Measurements from ENCODE around the gene GPBP1. TPM values are rescaled to one million over a fixed set of nuclear protein-coding genes. Genes with fewer than 3 reads are reported as not detected.
"Not testable (repeated sequence)": the region's sequence is repeated elsewhere in the genome, so short reads cannot be mapped to it uniquely, and the experiment has no call there.

GPBP1 gene
- polyA plus RNA-seq, 3 donors = 134 to 163 (median 161) TPM

DNA sequence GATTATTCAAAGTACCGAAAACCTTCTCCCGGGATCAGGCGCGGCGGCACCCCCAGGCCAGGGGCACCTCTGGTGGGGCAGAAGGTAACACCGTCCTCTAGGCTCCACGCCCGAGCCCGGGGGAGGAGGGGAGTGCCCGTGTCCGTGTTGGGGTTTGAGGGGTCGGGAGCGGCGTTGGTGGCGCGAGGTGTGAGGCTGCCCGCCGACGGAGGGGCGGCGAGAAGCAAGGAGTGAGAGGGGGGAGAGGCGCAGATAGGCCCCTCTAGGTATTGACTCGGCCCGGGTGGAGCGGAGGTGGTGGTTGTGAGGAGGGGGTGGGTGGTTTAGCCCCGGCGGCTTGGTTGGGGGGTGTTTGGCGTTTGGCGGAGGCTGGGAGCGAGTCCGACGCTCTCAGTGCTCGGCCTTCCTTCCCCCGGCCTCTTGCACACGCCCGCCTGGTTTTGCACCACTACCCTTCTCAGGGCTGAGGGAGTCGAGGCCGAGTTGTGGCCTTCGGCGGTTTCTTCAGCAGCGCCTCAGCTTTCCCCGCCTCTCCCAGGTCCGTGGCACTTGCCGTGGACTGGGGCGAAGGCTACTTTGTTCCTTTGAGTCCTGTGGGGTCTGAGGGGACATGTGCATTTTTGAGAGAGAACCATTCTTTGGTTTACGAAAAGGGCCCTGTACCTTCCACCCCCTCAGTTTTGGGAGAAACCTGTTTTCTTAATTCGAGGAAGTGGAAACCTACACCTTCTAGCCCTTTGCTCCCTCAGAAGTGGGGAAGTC, 450 bp downstream of the GPBP1 start:
- DNase-seq (ENCODE audit: extremely low read depth in 1 of 11, low read depth in 9 of 11, low spot score in 4 of 11) = peak in 5 of 11 donors; percentile 23 to 35 (median 28)

DNA sequence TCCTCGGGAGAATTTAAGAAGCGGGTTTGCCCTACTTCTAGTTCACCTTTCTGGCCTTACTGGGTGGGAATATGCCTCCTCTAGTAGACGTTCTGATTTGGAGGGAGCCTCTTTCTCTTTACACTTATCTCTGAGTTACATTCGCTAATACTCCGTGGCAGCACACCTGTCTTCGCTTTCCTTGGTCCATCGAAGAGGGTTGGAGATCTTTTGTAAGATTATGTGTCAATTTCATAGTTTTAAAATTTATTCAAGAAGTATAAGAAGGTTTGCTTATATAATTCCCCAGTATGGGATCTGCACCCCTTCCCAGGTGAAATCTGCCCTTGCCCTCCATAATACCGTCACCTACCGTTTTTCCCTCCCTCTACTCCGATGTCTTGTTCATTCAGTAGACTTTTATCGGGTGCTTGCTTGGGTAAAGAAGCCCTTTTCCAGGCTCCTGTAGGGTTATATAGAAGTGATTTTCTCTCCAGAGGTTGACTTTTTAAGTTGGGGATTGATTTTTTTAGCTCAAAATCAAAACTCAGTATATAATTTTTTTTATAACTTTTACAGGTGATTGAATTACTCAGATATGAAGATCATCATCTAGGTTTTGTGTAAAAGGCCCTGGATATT, 1.1 kb downstream of the GPBP1 start:
- DNase-seq (ENCODE audit: extremely low read depth in 1 of 11, low read depth in 9 of 11, low spot score in 4 of 11) = peak in 2 of 11 donors; percentile 21 to 24

DNA sequence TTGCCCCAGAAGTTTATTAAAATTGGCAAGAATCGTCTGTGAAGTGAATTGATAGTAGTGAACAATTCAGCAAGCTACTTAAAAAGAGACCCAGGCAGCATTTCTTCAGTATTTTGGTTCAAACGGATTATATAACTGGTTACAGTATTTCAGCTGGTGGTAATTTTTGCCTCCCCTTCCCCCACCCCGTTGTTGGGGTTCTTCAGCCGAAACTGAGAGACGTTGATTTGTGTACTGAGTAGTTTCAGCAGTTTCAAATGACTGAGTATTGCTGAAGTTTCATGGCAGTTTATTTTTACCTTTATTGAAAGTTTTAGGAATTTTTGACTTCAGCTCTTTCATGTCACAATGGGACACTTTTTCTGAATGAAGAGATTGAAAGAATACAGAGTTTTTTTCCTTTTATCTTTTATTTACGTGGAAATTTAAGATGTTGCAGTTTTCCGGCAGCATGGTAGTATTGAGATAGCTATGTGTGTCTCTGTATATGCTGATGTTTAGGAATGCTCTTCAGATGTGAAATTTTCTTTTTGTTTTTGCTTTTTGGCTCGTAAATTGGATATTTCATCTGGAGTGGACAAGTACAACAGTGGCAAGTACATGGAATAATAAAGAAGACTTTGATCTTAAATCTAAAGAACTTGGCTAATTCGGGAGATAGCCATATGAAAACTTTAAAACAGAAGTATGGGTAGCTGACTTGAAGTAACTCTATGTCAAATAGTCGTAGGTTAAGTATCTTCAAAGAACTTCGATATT, 1.9 kb downstream of the GPBP1 start:
- DNase-seq (ENCODE audit: extremely low read depth in 1 of 11, low read depth in 9 of 11, low spot score in 4 of 11) = peak in 5 of 11 donors; percentile 8 to 47 (median 36)

DNA sequence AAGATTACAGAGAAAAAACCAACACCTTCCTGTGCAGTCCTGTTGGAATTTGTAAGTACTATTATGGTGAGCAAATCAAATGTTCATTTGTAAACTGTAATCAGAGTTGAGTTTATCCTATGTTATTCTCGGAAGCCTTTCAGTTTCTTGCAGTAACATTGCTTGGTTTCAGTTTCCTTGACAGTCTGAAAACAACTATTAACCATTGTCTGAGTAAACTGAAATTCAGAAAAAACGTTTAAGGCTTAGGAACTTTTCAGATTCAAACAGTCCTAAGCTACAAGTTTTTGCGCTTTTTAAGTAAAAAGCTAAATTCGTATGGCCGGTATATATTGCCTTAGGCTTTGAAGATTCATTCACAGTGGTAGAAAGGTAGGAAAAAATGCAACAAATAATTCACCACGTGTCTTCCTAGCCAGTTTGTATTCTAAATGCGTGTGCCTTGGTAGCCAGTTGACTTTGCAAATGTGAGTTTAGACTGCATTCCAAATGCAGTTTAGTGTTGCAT, 2.5 kb downstream of the GPBP1 start:
- DNase-seq (ENCODE audit: extremely low read depth in 1 of 11, low read depth in 9 of 11, low spot score in 4 of 11) = peak in 6 of 11 donors; percentile 23 to 74 (median 51)

DNA sequence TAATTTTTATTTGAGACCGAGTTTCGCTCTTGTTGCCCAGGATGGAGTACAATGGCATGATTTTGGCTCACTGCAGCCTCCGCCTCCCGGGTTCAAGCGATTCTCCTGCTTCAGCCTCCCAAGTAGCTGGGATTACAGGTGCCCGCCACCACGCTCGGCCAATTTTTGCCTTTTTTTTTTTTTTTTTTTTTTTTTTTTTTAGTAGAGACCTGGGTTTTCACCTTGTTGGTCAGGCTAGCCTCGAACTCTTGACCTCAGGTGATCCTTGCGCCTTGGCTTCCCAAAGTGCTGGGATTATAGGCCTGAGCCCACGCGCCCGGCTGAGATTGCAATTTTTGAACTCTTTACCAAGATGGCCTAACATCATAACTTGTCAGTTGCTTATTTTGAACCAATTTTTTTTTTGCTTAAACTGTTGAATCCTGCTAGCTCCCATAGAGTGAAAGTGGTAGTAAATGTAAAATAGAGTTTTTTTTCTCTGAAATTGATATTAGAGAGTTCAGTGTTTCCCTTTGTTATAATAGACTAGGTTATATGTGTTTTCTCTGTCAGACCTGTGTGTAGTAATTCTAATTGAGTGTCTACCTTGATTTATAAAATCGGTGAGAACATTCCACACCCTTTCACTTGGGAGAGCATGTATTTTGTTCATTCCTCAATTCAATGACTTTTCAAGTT, 3.8 kb downstream of the GPBP1 start:
- no peak for DNase-seq (ENCODE audit: extremely low read depth in 1 of 11, low read depth in 9 of 11, low spot score in 4 of 11)

DNA sequence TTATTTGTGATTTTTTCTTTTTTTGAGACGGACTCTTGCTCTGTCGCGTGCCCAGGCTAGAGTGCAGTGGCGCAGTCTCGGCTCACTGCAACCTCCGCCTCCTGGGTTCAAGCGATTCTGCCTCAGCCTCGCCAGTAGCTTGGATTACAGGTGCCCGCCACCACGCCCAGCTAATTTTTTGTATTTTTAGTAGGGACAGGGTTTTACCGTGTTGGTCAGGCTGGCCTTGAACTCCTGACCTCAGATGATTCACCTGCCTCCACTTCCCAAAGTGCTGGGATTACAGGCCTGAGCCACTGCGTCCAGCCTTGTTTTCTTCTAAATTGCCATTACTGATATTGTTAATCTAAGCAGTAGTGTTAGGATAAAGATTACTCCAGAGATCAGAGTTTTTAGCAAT, 4.4 kb downstream of the GPBP1 start:
- not testable (repeated sequence) for DNase-seq (ENCODE audit: extremely low read depth in 1 of 11, low read depth in 9 of 11, low spot score in 4 of 11)

DNA sequence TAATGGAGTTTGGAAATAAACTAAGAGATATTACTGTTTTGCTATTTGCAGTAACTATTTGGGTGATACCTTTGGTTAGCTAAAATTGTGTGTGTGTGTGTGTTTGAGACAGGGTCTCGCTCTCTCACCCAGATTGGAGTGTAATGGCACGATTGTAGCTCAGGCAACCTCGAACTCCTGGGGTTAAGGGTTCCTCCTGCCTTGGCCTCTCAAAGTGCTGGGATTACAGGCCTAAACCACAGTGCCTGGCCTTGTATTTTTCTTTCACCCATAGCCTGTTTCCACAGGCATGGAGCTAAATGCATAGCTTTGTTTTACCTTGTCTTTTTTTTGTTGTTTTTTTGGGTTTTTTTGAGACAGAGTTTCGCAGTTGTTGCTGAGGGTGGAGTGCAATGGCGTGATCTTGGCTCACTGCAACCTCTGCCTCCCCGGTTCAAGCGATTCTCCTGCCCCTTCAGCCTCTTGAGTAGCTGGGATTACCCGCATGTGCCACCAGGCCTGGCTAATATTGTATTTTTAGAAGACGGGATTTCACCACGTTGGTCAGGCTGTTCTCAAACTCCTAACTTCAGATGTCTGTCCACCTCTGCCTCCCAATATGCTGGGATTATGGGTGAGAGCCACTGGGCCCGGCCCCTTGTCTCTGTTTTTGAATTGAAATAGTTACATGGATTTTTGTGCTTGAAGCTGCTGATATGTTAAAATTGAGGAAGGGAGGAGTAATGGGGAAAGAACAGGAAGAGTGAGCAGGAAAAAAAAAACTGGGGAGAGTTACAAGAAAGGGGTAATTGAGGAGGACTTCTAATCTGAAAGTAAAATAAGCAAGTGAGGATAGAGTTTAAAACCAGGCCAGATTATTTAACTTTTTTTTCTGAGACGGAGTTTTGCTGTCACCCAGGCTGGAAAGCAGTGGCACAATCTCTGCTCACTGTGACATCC, 5.7 kb downstream of the GPBP1 start:
- no peak for DNase-seq (ENCODE audit: extremely low read depth in 1 of 11, low read depth in 9 of 11, low spot score in 4 of 11)

DNA sequence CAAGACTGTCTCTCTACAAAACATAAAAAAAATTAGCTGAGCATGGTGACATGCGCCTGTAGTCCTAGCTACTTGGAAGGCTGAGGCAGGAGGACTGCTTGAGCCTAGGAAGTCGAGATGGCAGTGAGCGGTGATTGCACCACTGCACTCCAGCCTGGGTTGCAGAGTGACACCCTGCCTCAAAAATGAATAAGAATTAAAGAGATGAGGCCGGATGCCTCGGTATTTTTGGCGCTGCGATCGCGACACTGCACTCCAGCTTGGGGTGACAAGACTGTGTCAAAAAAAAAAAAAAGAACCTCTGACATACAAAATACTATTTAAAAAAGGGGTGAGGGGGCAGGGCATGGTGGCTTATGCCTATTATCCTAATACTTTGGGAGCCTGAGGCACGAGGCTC, 7.3 kb downstream of the GPBP1 start:
- no peak for DNase-seq (ENCODE audit: extremely low read depth in 1 of 11, low read depth in 9 of 11, low spot score in 4 of 11)

DNA sequence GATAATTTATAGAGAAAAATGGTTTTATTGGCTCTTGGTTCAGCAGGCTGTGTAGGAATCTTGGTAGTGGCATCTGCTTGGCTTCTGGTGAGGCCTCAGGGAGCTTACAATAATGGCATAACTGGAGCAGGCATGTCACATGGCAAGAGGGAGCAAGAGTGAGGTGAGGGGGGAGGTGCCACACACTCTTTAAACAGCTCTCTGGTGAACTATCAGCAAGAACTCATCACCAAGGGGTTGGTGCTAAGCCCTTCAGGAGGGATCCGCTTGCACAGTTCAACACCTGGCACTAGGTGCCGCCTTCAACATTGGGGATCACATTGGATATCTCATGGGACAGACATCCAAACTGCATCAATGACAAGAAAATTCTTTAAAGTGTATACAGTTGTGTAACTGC, 10.5 kb downstream of the GPBP1 start:
- no peak for DNase-seq (ENCODE audit: extremely low read depth in 1 of 11, low read depth in 9 of 11, low spot score in 4 of 11)

DNA sequence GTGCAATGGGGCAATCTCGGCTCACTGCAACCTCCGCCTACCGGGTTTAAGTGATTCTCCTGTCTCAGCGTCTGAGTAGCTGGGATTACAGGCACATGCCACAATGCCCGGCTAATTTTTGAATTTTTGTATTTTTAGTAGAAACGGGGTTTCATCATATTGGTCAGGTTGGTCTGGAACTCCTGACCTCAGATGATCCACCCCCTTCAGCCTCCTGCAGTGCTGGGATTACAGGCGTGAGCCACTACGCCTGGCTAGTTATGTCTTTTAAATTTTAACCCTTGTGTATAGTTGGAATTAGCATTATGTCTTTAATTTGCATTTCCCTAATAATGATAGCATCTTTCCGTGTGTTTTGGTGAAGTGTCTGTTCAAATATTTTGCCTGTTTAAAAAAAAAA, 11.5 kb downstream of the GPBP1 start:
- no peak for DNase-seq (ENCODE audit: extremely low read depth in 1 of 11, low read depth in 9 of 11, low spot score in 4 of 11)

DNA sequence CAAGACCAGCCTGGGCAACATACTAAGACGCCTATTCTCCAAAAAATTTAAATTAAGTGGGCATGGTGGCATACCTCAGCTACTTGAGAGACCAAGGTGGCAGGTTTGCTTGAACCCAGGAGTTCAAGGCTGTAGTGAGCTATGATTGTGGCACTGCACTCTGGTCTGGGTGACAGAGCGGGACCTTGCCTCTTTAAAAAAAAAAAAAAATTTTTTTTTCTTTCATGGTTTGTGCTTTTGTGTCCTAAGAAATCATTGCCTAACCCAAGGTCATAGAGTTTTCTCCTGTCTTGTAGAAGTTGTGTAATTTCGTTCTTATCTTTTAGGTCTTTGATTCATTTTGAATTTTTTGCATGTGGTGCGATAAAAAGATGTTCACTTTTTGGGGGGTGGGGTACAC, 12.3 kb downstream of the GPBP1 start:
- no peak for DNase-seq (ENCODE audit: extremely low read depth in 1 of 11, low read depth in 9 of 11, low spot score in 4 of 11)

DNA sequence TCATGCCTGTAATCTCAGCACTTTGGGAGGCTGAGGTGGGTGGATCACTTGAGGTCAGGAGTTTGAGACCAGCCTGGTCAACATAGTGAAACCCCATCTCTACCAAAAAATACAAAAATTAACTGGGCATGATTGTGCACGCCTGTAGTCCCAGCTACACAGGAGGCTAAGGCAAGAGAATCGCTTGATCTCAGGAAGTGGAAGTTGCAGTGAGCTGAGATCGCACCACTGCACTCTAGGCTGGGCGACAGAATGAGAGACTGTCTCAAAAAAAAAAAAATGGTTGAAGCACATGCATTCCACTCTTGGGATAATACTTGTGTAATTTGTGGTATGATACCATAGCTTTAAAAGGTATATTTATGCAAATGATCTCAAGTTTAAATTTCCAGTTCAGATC, 14.1 kb downstream of the GPBP1 start:
- not testable (repeated sequence) for DNase-seq (ENCODE audit: extremely low read depth in 1 of 11, low read depth in 9 of 11, low spot score in 4 of 11)

DNA sequence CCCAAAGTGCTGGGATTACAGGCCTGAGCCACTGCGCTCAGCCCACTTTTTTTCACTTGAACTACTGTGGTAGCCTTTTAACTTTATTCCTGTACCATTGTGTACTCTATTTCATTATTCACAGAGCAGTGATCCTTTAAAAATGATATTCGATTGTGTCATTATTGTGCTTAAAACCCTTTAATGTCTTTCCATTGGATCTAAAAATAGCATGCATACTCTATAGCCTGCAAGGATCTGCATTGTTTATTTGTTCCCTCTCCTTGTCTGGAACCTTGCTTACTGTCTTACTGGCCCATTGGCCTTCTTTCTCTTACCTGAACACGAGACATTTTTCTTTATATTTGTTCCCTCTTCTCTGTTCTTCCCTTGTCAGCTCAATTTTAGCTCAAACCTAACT, 15.7 kb downstream of the GPBP1 start:
- DNase-seq (ENCODE audit: extremely low read depth in 1 of 11, low read depth in 9 of 11, low spot score in 4 of 11) = no peak

DNA sequence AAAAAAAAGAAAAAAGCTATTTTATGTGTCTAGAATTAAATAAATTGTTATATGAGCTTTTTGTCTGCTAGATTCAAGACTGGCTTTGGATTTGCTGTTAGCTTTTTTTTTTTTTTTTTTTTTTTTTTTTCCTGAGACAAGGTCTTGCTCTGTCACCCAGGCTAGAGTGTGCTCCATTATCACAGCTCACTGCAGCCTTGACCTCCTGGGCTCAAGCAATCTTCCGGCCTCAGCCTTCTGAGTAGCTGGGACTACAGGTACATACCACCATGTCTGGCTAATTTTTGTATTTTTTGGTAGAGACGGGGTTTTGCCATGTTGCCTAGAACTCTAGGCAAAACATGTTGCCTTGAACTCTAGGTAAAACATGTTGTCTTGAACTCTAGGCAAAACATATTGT, 16.7 kb downstream of the GPBP1 start:
- no peak for DNase-seq (ENCODE audit: extremely low read depth in 1 of 11, low read depth in 9 of 11, low spot score in 4 of 11)

DNA sequence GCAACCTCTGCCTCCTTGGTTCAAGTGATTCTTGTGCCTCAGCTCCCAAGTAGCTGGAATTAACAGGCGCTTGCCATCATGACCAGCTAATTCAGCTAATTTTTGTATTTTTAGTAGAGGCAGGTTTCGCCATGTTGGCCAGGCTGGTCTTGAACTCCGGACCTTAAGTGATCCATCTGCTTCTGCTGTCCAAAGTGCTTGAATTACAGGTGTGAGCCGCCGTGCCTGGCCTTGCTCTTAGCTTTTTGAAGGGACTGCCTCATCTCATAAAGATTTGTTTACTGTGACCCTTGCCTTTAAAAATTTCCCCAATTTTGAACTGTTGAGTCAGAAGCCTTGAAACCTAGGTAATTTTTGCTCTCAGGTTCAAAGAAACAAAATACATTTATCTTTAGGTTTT, 17.3 kb downstream of the GPBP1 start:
- DNase-seq (ENCODE audit: extremely low read depth in 1 of 11, low read depth in 9 of 11, low spot score in 4 of 11) = no peak

DNA sequence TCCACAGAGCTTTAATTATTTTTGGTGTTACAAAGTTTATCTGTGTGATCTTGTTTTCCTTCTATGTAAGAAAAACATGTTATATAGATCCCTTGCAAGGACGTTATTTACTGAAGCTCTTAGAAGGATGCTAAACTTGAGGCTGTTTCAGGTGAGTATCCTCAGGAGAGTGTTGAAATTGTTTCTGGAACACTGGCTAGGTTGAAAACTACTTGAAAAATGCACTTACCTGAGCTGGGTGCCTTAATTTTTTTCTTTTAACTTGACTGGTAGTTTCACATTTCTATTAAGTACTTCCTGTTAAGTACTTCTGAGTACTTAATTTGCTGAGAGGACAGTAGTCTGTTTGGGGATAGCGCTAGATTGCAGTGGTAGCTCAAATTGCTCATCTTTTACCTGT, 18.1 kb downstream of the GPBP1 start:
- no peak for DNase-seq (ENCODE audit: extremely low read depth in 1 of 11, low read depth in 9 of 11, low spot score in 4 of 11)

DNA sequence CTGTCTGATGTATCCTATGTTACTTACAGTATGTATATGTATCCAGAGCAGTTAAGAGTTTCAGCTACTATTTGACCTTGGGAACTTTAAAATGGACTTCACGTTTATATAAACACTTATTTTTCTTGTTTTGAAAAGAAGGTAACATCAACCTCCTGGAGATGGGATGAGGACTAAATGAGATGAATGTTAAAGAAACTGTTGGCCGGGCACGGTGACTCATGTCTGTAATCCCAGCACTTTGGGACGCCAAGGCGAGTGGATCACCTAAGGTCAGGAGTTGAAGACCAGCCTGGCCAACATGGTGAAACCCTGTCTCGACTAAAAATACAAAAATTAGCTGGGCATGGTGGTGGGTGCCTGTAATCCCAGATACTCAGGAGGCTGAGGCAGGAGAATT, 19.0 kb downstream of the GPBP1 start:
- DNase-seq (ENCODE audit: extremely low read depth in 1 of 11, low read depth in 9 of 11, low spot score in 4 of 11) = not testable (repeated sequence)

DNA sequence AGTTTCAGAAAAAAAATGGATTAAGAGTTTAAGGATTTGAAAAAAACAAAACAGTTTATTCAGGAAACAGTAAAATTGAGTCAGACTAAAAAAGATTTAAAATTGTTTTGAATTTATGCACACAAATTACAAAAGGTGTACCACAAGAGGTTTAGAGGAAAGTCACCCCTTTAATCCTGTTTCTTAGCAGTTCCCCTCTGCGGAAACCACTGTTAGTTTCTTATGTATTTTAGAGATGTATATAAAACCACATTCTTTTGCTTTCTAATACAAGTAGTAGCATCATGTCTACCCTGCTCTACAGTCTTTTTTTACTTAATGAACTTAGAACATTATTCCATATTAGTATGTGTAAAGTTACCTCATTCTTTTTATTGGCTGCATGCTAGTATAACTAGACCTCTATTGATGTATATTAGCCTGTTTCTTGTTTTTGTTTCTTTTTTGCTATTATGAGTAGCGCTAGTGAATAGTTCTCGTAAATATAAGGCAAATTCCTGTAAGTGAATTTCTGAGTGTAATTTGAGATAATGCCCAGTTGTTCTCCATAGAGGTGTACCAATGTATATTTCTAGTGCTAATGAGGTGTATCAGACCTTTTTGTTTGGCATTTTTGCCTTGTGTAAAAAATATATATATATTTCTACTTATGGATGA, 20.0 kb downstream of the GPBP1 start:
- DNase-seq (ENCODE audit: extremely low read depth in 1 of 11, low read depth in 9 of 11, low spot score in 4 of 11) = no peak
